ENCODE measurements around the gene LAMA4.

The LAMA4 gene

GRCh38 chr6:112207776-112208175, 46.6 kb downstream of the LAMA4 start:
- TF ChIP-seq, protein P1, sequence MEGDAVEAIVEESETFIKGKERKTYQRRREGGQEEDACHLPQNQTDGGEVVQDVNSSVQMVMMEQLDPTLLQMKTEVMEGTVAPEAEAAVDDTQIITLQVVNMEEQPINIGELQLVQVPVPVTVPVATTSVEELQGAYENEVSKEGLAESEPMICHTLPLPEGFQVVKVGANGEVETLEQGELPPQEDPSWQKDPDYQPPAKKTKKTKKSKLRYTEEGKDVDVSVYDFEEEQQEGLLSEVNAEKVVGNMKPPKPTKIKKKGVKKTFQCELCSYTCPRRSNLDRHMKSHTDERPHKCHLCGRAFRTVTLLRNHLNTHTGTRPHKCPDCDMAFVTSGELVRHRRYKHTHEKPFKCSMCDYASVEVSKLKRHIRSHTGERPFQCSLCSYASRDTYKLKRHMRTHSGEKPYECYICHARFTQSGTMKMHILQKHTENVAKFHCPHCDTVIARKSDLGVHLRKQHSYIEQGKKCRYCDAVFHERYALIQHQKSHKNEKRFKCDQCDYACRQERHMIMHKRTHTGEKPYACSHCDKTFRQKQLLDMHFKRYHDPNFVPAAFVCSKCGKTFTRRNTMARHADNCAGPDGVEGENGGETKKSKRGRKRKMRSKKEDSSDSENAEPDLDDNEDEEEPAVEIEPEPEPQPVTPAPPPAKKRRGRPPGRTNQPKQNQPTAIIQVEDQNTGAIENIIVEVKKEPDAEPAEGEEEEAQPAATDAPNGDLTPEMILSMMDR (conservative IDR thresholded peaks at IDR 0.05; ENCODE audit: control insufficient read depth, insufficient read depth, low read depth, low read length): no peak

DNA sequence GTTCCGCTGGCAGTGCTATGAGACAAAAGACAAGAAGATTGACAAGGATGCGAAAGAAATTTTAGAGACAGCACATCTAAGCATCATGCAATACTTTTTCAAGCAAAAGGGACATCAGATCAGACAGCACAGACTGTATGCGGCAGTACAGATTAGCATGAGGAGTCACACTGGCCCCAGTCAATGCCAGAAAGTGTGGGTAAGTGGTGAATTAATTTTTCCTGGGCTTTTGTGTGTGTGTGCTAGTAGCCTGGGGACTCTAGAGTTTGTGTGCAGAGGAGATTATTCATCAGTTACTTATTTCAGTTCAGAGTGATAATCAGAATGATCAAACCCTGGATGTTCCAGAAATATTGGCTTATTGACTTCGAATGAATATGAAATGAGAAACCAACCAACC, 47.2 kb downstream of the LAMA4 start:
- DNase-seq (ENCODE audit: low read depth): no peak
- H3K4me3 ChIP-seq (ENCODE audit: control insufficient read depth, low read depth, low read length): no peak overlapping the region
- TF ChIP-seq, protein P1 (conservative IDR thresholded peaks at IDR 0.05; ENCODE audit: control insufficient read depth, insufficient read depth, low read depth, low read length): no peak

More at GRCh38 chr6:112207776-112208175, 46.6 kb downstream of the LAMA4 start:
- DNase-seq (ENCODE audit: low read depth): no peak
- H3K4me3 ChIP-seq (ENCODE audit: control insufficient read depth, low read depth, low read length): no peak overlapping the region

DNA sequence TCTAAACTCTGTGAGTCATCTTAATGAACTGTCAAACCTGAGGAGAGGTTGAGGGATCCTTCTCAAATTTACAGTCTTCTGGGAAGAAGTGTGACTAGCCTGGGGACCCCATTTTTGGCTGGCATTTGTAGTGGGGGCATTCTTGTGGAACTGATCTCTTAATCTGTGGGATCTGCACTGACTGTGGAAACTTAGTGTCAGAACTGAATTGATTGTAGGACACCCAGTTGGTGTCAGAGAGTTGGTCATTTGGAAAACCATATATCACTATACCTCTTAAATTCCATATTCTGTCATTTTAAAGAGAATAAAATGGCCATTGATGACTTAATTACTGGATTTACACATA, 48.3 kb downstream of the LAMA4 start:
- DNase-seq (ENCODE audit: low read depth): no peak
- H3K4me3 ChIP-seq (ENCODE audit: control insufficient read depth, low read depth, low read length): no peak overlapping the region
- TF ChIP-seq, protein P1 (conservative IDR thresholded peaks at IDR 0.05; ENCODE audit: control insufficient read depth, insufficient read depth, low read depth, low read length): no peak

GRCh38 chr6:112205427-112206109, 48.8 kb downstream of the LAMA4 start:
- peak; percentile 49 for DNase-seq (ENCODE audit: low read depth)
- no peak overlapping the region for H3K4me3 ChIP-seq (ENCODE audit: control insufficient read depth, low read depth, low read length)

DNA sequence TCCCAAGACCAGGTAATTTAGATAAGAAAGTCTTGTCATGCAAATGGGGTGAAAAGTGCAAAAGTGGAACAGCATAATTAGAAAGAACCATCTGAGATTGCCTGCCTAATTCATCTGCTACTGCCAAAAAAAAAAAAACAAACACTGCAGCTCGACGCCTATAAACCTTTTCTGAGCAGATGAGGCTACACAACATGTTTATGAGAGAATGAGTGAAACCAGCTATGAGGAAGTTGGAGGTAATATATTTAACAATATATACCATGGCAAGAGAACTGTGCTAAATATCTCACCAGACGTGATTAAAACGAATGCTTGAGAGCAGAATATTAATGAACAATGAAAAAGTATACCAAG, 50.0 kb downstream of the LAMA4 start:
- TF ChIP-seq, protein P1 (conservative IDR thresholded peaks at IDR 0.05; ENCODE audit: control insufficient read depth, insufficient read depth, low read depth, low read length): no peak
- H3K4me3 ChIP-seq (ENCODE audit: control insufficient read depth, low read depth, low read length): no peak overlapping the region
- DNase-seq (ENCODE audit: low read depth): no peak

More at GRCh38 chr6:112205427-112206109, 48.8 kb downstream of the LAMA4 start:
- TF ChIP-seq, protein P1 (conservative IDR thresholded peaks at IDR 0.05; ENCODE audit: control insufficient read depth, insufficient read depth, low read depth, low read length): no peak

- TF ChIP-seq, protein P1 (conservative IDR thresholded peaks at IDR 0.05; ENCODE audit: control insufficient read depth, insufficient read depth, low read depth, low read length): no peak
- no peak overlapping the region for H3K4me3 ChIP-seq (ENCODE audit: control insufficient read depth, low read depth, low read length)
- peak; percentile 97 for DNase-seq (ENCODE audit: low read depth)
Measured at GRCh38 chr6:112203577-112204349, 50.6 kb downstream of the LAMA4 start.

Measured in fibroblast of mammary gland (primary cell).